ENCODE measurements around the gene SERPINC1. TPM values are rescaled to one million over a fixed set of nuclear protein-coding genes. Genes with fewer than 3 reads are reported as not detected.

The SERPINC1 gene
- total and polyA plus RNA-seq, 9 of the 15 experiments (the other 6 are each of a cell fraction or from before 2014, with no cell fraction given), result 0.07 to 1.2 (median 0.50) TPM

GRCh38 chr1:173917149-173917548 is at the start of gene SERPINC1 (continued):
- no peak for TF ChIP-seq THRB (CRISPR knock-in tag; conservative IDR thresholded peaks at IDR 0.05)
- no peak for TF ChIP-seq PHF20 (IDR thresholded peaks at IDR 0.05; ENCODE audit: partially characterized antibody)
- TF ChIP-seq ZNF253 (CRISPR knock-in tag; conservative IDR thresholded peaks at IDR 0.05), result no peak
- no peak for TF ChIP-seq FOXK1 (CRISPR knock-in tag; IDR thresholded peaks at IDR 0.05; ENCODE audit: borderline replicate concordance)
- no peak for TF ChIP-seq MYBL2 (IDR thresholded peaks at IDR 0.05; ENCODE audit: low read depth)
- no peak for TF ChIP-seq MYBL2 (CRISPR knock-in tag; IDR thresholded peaks at IDR 0.05; ENCODE audit: borderline replicate concordance)
- no peak for TF ChIP-seq ELF4 (CRISPR knock-in tag; IDR thresholded peaks at IDR 0.05)
- 0 out of 2 replicates have a peak, but pooled peaks have one; percentile 52 for TF ChIP-seq ZNF197 (CRISPR knock-in tag; IDR thresholded peaks at IDR 0.05; ENCODE audit: low read depth)
- no peak for TF ChIP-seq CBX2 (IDR thresholded peaks at IDR 0.05; ENCODE audit: insufficient read depth, low read length, poor library complexity, severe bottlenecking)
- no peak for TF ChIP-seq ZNF592 (IDR thresholded peaks at IDR 0.05)
- TF ChIP-seq TEAD4 (IDR thresholded peaks at IDR 0.05; ENCODE audit: low read length), result no peak
- no peak for TF ChIP-seq TEAD4 (CRISPR knock-in tag; IDR thresholded peaks at IDR 0.05; ENCODE audit: borderline replicate concordance)
- no peak; the same call in 1 of the 2 replicates for TF ChIP-seq CXXC5 (CRISPR knock-in tag; IDR thresholded peaks at IDR 0.05)
- 0 out of 2 replicates have a peak, but pooled peaks have one; percentile 13 for TF ChIP-seq MYC (IDR thresholded peaks at IDR 0.05; ENCODE audit: low read depth, low read length)
- TF ChIP-seq MYC (CRISPR knock-in tag; IDR thresholded peaks at IDR 0.05; ENCODE audit: borderline replicate concordance, low read depth), result no peak
- no peak for TF ChIP-seq ILF3 (IDR thresholded peaks at IDR 0.05; ENCODE audit: borderline replicate concordance)
- TF ChIP-seq ATF7 (IDR thresholded peaks at IDR 0.05), result peak; percentile 45; the same call in 1 of the 2 replicates
- 0 out of 2 replicates have a peak, but pooled peaks have one; percentile 60 for TF ChIP-seq L3MBTL2 (IDR thresholded peaks at IDR 0.05)
- TF ChIP-seq, protein P1, sequence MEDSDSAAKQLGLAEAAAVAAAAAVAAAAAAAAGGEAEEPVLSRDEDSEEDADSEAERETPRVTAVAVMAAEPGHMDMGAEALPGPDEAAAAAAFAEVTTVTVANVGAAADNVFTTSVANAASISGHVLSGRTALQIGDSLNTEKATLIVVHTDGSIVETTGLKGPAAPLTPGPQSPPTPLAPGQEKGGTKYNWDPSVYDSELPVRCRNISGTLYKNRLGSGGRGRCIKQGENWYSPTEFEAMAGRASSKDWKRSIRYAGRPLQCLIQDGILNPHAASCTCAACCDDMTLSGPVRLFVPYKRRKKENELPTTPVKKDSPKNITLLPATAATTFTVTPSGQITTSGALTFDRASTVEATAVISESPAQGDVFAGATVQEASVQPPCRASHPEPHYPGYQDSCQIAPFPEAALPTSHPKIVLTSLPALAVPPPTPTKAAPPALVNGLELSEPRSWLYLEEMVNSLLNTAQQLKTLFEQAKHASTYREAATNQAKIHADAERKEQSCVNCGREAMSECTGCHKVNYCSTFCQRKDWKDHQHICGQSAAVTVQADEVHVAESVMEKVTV (CRISPR knock-in tag; IDR thresholded peaks at IDR 0.05), result no peak
- no peak for TF ChIP-seq RAD51 (IDR thresholded peaks at IDR 0.05; ENCODE audit: borderline replicate concordance, low read depth)
- no peak for TF ChIP-seq C11orf30 (IDR thresholded peaks at IDR 0.05; ENCODE audit: low read depth)
- no peak for TF ChIP-seq NFIX (CRISPR knock-in tag; IDR thresholded peaks at IDR 0.05; ENCODE audit: low read depth)
- no peak for TF ChIP-seq ZBTB8A (IDR thresholded peaks at IDR 0.05; ENCODE audit: partially characterized antibody)

Measured in K562 (cell line).